Right atrium auricular region (tissue), 2 donors: ENCODE data around the gene TECPR2. TPM values are rescaled to one million over a fixed set of nuclear protein-coding genes. Genes with fewer than 3 reads are reported as not detected.

ENCODE experiments used
- DNase-seq: peaks from one replicate; pipeline ENCODE4 v3.0.0-alpha.2; 2019; ENCODE audit warnings: low spot score
- H3K27ac ChIP-seq, 2 donors: fragments of 200-600 bp; sonication (generic); 1 replicate in 1 of 2; 2 replicates in 1 of 2; pipeline ENCODE4 v1.5.1; 2016 to 2019
- H3K27me3 ChIP-seq, 2 donors: fragments of 200-600 bp; sonication (generic); one replicate each; pipeline versions ENCODE4 v1.5.1 to v1.6.0; 2017 to 2019
- H3K36me3 ChIP-seq: fragments of 200-600 bp; sonication (generic); one replicate; pipeline ENCODE4 v1.5.1; 2016
- H3K4me1 ChIP-seq, 2 donors: fragments of 200-600 bp; sonication (generic); one replicate each; pipeline versions ENCODE4 v1.5.1 to v1.6.0; 2017 to 2019
- H3K4me3 ChIP-seq, 2 donors: fragments of 200-600 bp; sonication (generic); 1 replicate in 1 of 2; 2 replicates in 1 of 2; pipeline ENCODE4 v1.5.1; 2017 to 2019; ENCODE audit warnings: mild to moderate bottlenecking in 1 of 2, moderate library complexity in 1 of 2
- H3K9me3 ChIP-seq, 2 donors: fragments of 200-600 bp; sonication (generic); one replicate each; pipeline ENCODE4 v1.5.1; 2019
- total RNA-seq, 2 donors: library from RNA; depleted of rRNA; stranded (reverse); fragments of >200 nt; gene quantifications; one replicate each; pipeline ENCODE4 v1.1.0, GENCODE V29; 2016
- TF ChIP-seq, protein P1 (sequence below), 2 donors: fragments of 200-600 bp; sonication (generic); IDR thresholded peaks; one replicate each; pipeline ENCODE4 v1.5.1; 2019; ENCODE audit warnings: antibody characterized with exemption in 2 of 2

TECPR2 gene
- total RNA-seq, 2 donors from 2014 or later = 13.2 to 15.5 TPM

DNA sequence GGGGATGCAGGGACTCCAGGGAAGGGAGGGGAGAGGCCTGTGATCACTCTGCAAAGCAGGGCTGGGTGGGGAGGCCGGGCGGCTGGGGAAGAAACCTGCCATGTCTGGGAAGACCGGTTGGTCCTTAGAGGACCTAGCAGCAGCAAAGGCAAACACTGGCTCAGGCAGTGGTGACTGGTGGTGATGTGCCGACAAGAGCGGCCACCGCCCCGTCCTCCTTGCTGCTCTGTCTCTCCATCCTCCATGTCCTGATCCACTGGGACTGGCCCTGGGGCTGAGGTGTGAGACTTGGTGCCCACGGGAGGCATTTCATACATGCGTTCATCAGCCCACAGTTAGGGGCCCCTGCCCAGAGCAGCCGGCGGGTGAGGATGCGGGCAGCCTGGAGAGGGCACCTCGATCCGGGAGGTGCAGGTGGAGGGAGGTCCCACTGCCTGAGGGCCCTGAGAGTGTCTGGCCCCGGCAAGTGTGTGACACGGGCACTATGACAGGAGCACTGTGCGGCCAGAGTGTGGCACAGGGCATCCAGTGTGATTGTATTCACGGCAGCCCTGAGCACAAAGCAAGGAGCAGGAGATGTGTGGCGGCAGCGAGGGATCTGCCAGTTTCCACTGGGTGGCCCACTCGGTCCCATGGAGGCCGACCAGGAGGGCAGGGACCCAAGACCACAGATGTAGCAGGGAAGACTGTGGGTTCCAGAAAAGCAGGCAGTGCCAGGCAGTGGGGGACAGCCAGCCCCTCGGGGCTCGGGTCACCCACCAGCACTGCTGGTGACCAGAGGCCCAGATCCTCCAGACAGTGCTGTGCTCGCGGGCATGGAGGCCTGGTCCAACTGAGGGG is 133.0 kb downstream of the TECPR2 start:
- DNase-seq = no peak
- Histone ChIP-seq H3K36me3 (peaks cover 22% of the 10 kb centered on the region), H3K27ac (no peak overlapping the region)

DNA sequence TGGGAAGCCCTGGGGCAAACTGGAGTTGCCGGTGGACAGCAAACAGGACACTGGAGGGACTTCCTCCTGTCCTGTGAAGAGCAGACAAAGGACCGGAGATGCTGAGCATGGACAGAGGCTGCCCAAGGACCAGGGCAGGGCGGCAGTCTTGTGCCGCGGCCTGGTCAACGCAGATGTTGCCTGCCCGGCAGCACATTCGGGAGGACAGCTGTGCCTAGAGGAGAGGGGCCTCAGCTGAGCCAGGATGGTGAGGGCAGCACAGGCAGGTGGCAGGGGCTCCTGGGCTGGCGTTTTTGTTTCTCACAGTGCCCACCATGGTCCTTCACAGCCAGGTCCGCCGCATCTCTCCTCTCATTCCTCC is 133.6 kb downstream of the TECPR2 start:
- no peaks in the 10 kb centered on the region for H3K9me3 ChIP-seq
- no peak overlapping the region for H3K4me3 ChIP-seq
- no peaks in the 10 kb centered on the region for H3K27me3 ChIP-seq
- H3K4me1 ChIP-seq = peaks cover 0 to 31% of the 10 kb centered on the region in 2 donors
- no peak overlapping the region for H3K27ac ChIP-seq
- TF ChIP-seq, protein P1, sequence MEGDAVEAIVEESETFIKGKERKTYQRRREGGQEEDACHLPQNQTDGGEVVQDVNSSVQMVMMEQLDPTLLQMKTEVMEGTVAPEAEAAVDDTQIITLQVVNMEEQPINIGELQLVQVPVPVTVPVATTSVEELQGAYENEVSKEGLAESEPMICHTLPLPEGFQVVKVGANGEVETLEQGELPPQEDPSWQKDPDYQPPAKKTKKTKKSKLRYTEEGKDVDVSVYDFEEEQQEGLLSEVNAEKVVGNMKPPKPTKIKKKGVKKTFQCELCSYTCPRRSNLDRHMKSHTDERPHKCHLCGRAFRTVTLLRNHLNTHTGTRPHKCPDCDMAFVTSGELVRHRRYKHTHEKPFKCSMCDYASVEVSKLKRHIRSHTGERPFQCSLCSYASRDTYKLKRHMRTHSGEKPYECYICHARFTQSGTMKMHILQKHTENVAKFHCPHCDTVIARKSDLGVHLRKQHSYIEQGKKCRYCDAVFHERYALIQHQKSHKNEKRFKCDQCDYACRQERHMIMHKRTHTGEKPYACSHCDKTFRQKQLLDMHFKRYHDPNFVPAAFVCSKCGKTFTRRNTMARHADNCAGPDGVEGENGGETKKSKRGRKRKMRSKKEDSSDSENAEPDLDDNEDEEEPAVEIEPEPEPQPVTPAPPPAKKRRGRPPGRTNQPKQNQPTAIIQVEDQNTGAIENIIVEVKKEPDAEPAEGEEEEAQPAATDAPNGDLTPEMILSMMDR (IDR thresholded peaks at IDR 0.05) = no peak
- no peak for DNase-seq
- H3K36me3 ChIP-seq = peaks cover 22% of the 10 kb centered on the region

More for the DNA sequence above, 133.0 kb downstream of the TECPR2 start:
- H3K4me1 ChIP-seq = peaks cover 0 to 25% of the 10 kb centered on the region in 2 donors
- H3K4me3 ChIP-seq = no peak overlapping the region
- H3K27me3 ChIP-seq = no peaks in the 10 kb centered on the region
- TF ChIP-seq, protein P1 (IDR thresholded peaks at IDR 0.05) = no peak
- H3K9me3 ChIP-seq = no peaks in the 10 kb centered on the region

DNA sequence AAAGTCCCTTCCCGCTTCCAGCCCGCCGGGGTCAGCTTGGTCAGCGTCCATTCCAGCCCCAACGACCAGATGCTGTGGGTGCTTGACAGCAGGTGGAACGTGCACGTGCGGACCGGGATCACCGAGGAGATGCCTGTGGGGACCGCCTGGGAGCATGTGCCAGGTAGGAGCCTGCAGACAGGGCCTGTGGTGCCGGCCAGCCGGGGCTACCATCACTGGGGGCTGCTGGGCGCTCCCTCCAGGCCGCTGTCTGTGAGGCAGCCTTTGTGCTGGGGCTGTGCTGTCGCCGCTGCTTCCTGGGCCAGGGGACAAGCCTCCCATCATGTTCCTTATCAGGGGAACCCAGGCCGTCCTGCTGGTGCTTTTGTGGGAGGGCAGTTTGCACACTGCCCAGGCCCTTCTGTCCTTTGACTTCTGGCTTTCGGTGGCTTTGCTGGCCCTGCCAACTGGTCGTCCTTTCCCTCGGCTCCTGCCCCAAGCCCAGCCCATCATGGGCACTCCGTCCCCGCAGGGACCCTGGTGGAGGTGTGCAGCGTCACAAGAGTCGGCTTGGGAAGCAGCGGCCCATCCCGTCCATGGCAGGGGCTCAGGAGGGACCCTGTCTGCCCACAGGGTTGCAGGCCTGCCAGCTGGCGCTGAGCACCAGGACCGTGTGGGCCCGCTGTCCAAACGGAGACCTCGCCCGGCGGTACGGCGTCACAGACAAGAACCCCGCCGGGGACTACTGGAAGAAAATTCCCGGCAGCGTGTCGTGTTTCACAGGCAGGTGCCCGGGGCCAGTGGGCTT is 134.4 kb downstream of the TECPR2 start:
- H3K4me3 ChIP-seq = no peak overlapping the region
- DNase-seq = no peak
- no peaks in the 10 kb centered on the region for H3K27me3 ChIP-seq
- no peaks in the 10 kb centered on the region for H3K9me3 ChIP-seq
- peaks cover 0 to 34% of the 10 kb centered on the region in 2 donors for H3K4me1 ChIP-seq
- H3K27ac ChIP-seq = peak overlapping the region in 1 of 2 donors; percentile 93
- TF ChIP-seq, protein P1 (IDR thresholded peaks at IDR 0.05) = no peak
- H3K36me3 ChIP-seq = peaks cover 22% of the 10 kb centered on the region

DNA sequence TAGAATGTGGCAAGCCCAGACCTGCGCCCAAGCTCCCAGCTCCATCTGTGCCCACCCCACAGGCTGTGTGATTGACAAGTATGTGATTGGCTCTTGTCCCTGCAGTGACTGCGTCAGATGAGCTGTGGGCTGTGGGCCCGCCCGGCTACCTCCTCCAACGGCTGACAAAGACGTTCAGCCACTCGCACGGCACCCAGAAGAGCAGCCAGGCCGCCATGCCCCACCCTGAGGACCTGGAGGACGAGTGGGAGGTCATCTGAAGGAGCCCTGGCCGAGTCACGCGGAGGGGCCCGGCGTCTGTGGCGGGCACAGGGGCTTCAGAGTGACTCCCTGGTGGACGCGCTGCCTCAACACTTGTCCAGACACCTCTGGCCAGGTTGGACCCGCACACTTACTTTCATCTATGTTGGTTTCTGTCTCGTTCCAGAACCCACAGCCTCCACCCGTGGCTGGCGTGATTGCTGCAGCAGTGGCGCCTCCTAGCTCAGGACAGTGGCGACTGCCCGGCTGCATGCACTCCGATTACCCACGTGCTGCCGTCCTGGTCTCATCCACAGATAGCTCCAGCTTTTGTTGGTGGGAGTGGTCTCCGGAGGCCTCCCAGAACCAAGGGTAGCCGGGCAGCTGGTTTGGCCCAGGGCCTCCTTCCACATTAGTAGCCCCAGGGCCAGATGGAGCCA is 135.4 kb downstream of the TECPR2 start:
- TF ChIP-seq, protein P1 (IDR thresholded peaks at IDR 0.05) = peak in 1 of 2 donors; percentile 40
- Histone ChIP-seq H3K9me3 (no peaks in the 10 kb centered on the region), H3K4me1 (peaks cover 0 to 34% of the 10 kb centered on the region in 2 donors), H3K27ac (peak overlapping the region; percentile 82 to 93), H3K27me3 (no peaks in the 10 kb centered on the region), H3K36me3 (peaks cover 22% of the 10 kb centered on the region), H3K4me3 (no peak overlapping the region)
- no peak for DNase-seq

DNA sequence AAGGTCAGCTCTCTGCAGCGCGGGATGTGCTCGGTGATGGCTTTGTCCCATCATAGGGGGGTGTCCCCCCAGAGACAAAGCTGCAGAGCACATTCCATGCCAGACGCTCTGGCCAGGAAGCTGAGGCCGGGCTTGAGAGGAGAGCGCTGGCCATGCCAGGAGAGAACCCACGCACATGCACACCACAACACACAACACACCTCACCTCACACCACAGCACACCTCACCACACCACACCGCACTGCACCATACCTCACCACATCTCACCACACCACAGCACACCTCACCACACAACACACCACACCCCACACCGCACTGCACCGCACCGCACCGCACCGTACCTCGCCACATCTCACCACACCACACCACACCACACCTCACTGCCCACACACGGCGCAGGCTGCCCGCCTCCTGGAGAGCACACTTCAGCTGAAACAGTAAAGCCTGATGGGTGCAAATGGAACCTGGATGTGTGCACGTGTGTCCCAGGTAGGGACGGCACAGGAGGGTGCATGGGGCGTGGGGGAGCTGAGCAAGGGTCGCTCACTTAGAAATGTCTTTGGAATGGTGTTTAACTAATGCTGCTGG is 136.0 kb downstream of the TECPR2 start:
- Histone ChIP-seq H3K27ac (peak overlapping the region; percentile 82 to 93), H3K4me1 (peaks cover 0 to 40% of the 10 kb centered on the region in 2 donors), H3K9me3 (no peaks in the 10 kb centered on the region), H3K36me3 (peaks cover 22% of the 10 kb centered on the region), H3K4me3 (no peak overlapping the region), H3K27me3 (no peaks in the 10 kb centered on the region)
- DNase-seq = no peak
- TF ChIP-seq, protein P1 (IDR thresholded peaks at IDR 0.05) = no peak
